ENCODE results near the gene KCNG4.

- no peak for TF ChIP-seq CTCF (IDR thresholded peaks at IDR 0.05)
- TF ChIP-seq EZH2 (IDR thresholded peaks at IDR 0.05): no peak
- no peak for TF ChIP-seq EZH2phosphoT487 (IDR thresholded peaks at IDR 0.05)
Measured at GRCh38 chr16:84180519-84181140, 59.2 kb downstream of the KCNG4 start.

Measured in neural progenitor cell (in vitro differentiated cells).